HTERT RPE-1 (cell line): ENCODE measurements around the gene ACIN1.
"Not testable (repeated sequence)": the region's sequence is repeated elsewhere in the genome, so short reads cannot be mapped to it uniquely, and the experiment has no call there.

Experiments
- in situ Hi-C: fragments of 300-500 bp; cut with MboI; formaldehyde crosslinking; loops from 4 replicates; pipeline ENCODE4 v1.14.3; 2020; ENCODE audit warnings: low sequenced_read_pairs

Gene ACIN1

GRCh38 chr14:23020143-23021128 is 74.5 kb downstream of the ACIN1 start:
- in situ Hi-C loops: no loop called here

- in situ Hi-C loops: no loop called here
Observed at GRCh38 chr14:23018107-23018506, 76.8 kb downstream of the ACIN1 start.

- in situ Hi-C loops: no loop called here
Observed at GRCh38 chr14:23017091-23017490, 77.8 kb downstream of the ACIN1 start.

GRCh38 chr14:23015618-23016017 is 79.3 kb downstream of the ACIN1 start:
- in situ Hi-C loops: no loop called here

GRCh38 chr14:23013749-23014054 is 81.2 kb downstream of the ACIN1 start:
- in situ Hi-C loops: not testable (repeated sequence)

GRCh38 chr14:23013054-23013748 is 81.7 kb downstream of the ACIN1 start:
- in situ Hi-C loops: no loop called here

- in situ Hi-C loops: no loop called here
Observed at GRCh38 chr14:23009939-23010726, 84.8 kb downstream of the ACIN1 start, which contains the start of gene C14orf93. C14orf93 (minus strand) TSS chr14:23010143; CDS start chr14:22999023, 11,120 bp downstream.

- in situ Hi-C loops: no loop called here
Observed at GRCh38 chr14:23009483-23009938, 85.4 kb downstream of the ACIN1 start.

- in situ Hi-C loops: no loop called here
Observed at GRCh38 chr14:23008831-23009230, 86.1 kb downstream of the ACIN1 start.
